ENCODE results near the gene LRG1.

GRCh38 chr19:4552525-4552819 is 12.6 kb upstream of the LRG1 start:
- TF ChIP-seq EP300 (IDR thresholded peaks at IDR 0.05; ENCODE audit: borderline replicate concordance), result no peak
- no peak for TF ChIP-seq MAX (IDR thresholded peaks at IDR 0.05)
- no peak for TF ChIP-seq CREB1 (IDR thresholded peaks at IDR 0.05; ENCODE audit: low read depth)
